ENCODE measurements around the gene PDAP1. TPM values are rescaled to one million over a fixed set of nuclear protein-coding genes. Genes with fewer than 3 reads are reported as not detected.
A peak's percentile ranks its signal among the peaks of the same experiment; 100 is the strongest.

Gene PDAP1
- total and polyA plus RNA-seq, 2 of the 13 experiments (the other 11 are each of a cell fraction or from before 2014, with no cell fraction given) = 13.0 to 100 TPM

DNA sequence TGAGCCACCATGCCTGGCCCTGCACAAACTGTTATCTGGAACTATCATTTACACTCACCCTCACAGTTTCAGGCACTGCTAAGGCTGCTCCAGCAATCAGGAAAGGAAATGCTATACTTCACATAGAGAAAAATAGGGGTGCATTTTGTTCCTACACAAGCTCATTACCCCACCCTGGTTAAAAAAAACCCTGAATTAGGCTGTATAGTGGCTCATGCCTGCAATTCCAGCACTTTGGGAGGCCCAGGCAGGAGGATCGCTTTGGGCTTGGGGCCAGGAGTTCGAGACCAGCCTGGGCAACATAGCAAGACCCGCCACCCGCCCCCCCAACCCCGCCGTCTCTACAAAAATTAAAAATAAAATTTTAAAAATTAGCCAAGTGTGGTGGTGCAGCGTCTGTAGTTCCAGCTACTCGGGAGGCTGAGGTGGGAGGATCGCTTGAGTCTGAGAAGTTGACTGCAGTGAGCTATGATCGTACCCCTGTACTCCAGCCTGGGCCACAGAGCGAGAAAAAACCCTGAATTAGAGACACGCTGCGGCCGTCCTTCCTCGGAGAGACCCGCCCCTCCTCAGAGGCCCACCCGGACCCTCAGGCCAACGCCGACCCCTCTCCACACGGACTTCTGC is 29.7 kb upstream of the PDAP1 start:
- in situ Hi-C loops (cut with HindIII; ENCODE audit: extremely low pct_ligation_motif_present, low pct_unique_long_range_greater_than_20kb) (no loop called here), intact Hi-C loops (cut with micrococcal nuclease; ENCODE audit: unreplicated experiment) (no loop called here)
- FAIRE-seq = no peak
- Histone ChIP-seq H3K4me3 (replicated peaks in 1 of 3; ENCODE audit: insufficient read depth in 1 of 3, low read depth in 2 of 3, low read length in 3 of 3) (peak overlapping the region; percentile 79 to 100 (median 100)), H3K27me3 (ENCODE audit: control insufficient read depth in 1 of 2, insufficient read depth in 2 of 2, low read length in 2 of 2) (peaks cover 0 to 3% of the 10 kb centered on the region in 2 experiments; a peak in 1 of 5 replicates), H2AFZ (ENCODE audit: low read length) (no peak overlapping the region), H3K79me2 (ENCODE audit: insufficient read depth, low read length) (peaks cover 33% of the 10 kb centered on the region), H3K4me1 (ENCODE audit: insufficient read depth, low read length) (peaks cover 31% of the 10 kb centered on the region), H3K9ac (ENCODE audit: insufficient read depth, low read depth, low read length) (peak overlapping the region; percentile 93), H3K36me3 (replicated peaks in 1 of 2; ENCODE audit: control insufficient read depth in 1 of 2, insufficient read depth in 2 of 2, low read length in 2 of 2) (peaks cover 2 to 19% of the 10 kb centered on the region in 2 experiments; a peak in 3 of 5 replicates), H3K9me3 (ENCODE audit: low read length) (no peaks in the 10 kb centered on the region), H4K20me1 (ENCODE audit: insufficient read depth, low read length) (0 out of 2 replicates have a peak, but pooled peaks cover 6% of the 10 kb centered on the region), H3K4me2 (ENCODE audit: low read depth, low read length) (peak overlapping the region; percentile 79), H3K27ac (ENCODE audit: extremely low read length, insufficient read depth, low read length) (peak overlapping the region; percentile 79)
- ATAC-seq = peak; percentile 22
- no TSS peak for BruUV-seq (replicated peaks)
- DNase-seq (ENCODE audit: low spot score) = no peak
- CTCF ChIA-PET (ENCODE audit: low intra/inter-chr PET ratio, low total read pairs) = no interaction called here
- 8% methylated on average over 10 of the region's 20 CpGs for WGBS (ENCODE audit: low lambda C conversion rate)
- POLR2A ChIA-PET = interaction anchor here (1.0 to 2.3 kb wide), 10 partner anchors 8 to 256 kb away, joined by 3 to 16 read pairs (median 4); partner anchors contain the start of genes ATP5MF, BUD31, PDAP1 and ZNF394
- no peak for TF ChIP-seq MAFG (CRISPR knock-in tag; IDR thresholded peaks at IDR 0.05)
- no peak for TF ChIP-seq RBM39 (IDR thresholded peaks at IDR 0.05; ENCODE audit: low read depth, low read length, poor library complexity, severe bottlenecking)
- 0 out of 2 replicates have a peak, but pooled peaks have one; percentile 6 for TF ChIP-seq SP2 (CRISPR knock-in tag; IDR thresholded peaks at IDR 0.05)
- TF ChIP-seq KDM1A (CRISPR knock-in tag; IDR thresholded peaks at IDR 0.05) = no peak
- TF ChIP-seq NFRKB (IDR thresholded peaks at IDR 0.05) = no peak
- no peak for TF ChIP-seq KLF9 (CRISPR knock-in tag; IDR thresholded peaks at IDR 0.05; ENCODE audit: low read depth)
- no peak for TF ChIP-seq KLF6 (CRISPR knock-in tag; IDR thresholded peaks at IDR 0.05)
- TF ChIP-seq PHF5A (CRISPR knock-in tag; IDR thresholded peaks at IDR 0.05; ENCODE audit: low read depth, unreplicated experiment) = no peak
- no peak for TF ChIP-seq U2AF2 (IDR thresholded peaks at IDR 0.05; ENCODE audit: low read depth, low read length)
- no peak for TF ChIP-seq ZBTB42 (CRISPR knock-in tag; IDR thresholded peaks at IDR 0.05)
- no peak for TF ChIP-seq MED13 (CRISPR knock-in tag; IDR thresholded peaks at IDR 0.05)
- TF ChIP-seq, protein P1, sequence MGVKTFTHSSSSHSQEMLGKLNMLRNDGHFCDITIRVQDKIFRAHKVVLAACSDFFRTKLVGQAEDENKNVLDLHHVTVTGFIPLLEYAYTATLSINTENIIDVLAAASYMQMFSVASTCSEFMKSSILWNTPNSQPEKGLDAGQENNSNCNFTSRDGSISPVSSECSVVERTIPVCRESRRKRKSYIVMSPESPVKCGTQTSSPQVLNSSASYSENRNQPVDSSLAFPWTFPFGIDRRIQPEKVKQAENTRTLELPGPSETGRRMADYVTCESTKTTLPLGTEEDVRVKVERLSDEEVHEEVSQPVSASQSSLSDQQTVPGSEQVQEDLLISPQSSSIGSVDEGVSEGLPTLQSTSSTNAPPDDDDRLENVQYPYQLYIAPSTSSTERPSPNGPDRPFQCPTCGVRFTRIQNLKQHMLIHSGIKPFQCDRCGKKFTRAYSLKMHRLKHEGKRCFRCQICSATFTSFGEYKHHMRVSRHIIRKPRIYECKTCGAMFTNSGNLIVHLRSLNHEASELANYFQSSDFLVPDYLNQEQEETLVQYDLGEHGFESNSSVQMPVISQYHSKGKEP (CRISPR knock-in tag; IDR thresholded peaks at IDR 0.05) = no peak
- no peak for TF ChIP-seq MAF1 (CRISPR knock-in tag; IDR thresholded peaks at IDR 0.05; ENCODE audit: borderline replicate concordance)
- TF ChIP-seq ZSCAN20 (CRISPR knock-in tag; IDR thresholded peaks at IDR 0.05; ENCODE audit: borderline replicate concordance) = no peak
- TF ChIP-seq ZNF121 (CRISPR knock-in tag; IDR thresholded peaks at IDR 0.05) = peak; percentile 4; the same call in 1 of the 2 replicates
- TF ChIP-seq, protein P2, sequence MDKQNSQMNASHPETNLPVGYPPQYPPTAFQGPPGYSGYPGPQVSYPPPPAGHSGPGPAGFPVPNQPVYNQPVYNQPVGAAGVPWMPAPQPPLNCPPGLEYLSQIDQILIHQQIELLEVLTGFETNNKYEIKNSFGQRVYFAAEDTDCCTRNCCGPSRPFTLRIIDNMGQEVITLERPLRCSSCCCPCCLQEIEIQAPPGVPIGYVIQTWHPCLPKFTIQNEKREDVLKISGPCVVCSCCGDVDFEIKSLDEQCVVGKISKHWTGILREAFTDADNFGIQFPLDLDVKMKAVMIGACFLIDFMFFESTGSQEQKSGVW (CRISPR knock-in tag; IDR thresholded peaks at IDR 0.05; ENCODE audit: borderline replicate concordance) = no peak
- 0 out of 2 replicates have a peak, but pooled peaks have one; percentile 11 for TF ChIP-seq ZNF292 (CRISPR knock-in tag; IDR thresholded peaks at IDR 0.05; ENCODE audit: borderline replicate concordance, low read depth)
- TF ChIP-seq CREB1 (IDR thresholded peaks at IDR 0.05) = no peak
- no peak for TF ChIP-seq CREB1 (CRISPR knock-in tag; IDR thresholded peaks at IDR 0.05)
